NCI-H1436 (cell line): ENCODE measurements around the gene BCAT1.
"Not testable (repeated sequence)": the region's sequence is repeated elsewhere in the genome, so short reads cannot be mapped to it uniquely, and the experiment has no call there.

Experiments used
- DNase-seq: peaks from one replicate; lab custom pipeline; 2025; lab: John Stamatoyannopoulos, UW

The BCAT1 gene

DNA sequence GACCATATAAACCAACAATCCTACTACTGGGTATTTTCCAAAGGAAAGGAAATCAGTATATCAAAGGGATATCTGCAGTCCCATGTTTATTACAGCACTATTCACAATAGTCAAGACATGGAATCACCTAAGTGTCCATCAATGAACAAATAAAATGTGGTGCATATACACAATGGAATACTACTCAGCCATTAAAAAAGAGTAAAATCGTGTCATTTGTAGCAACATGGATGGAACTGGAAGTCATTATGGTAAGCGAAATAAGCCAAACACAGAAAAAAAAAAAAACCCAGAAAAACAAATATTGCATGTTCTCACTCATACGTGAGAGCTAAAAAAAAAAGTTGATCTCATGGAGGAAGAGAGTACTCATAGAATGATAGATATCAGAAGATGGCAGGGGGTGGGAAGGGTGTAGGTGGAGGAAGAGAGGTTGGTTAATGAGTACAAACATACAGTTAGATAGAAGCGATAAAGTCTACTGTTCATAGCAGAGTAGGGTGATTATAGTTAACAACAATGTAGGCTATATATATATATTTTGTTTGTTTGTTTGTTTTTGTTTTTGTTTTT is 49.3 kb downstream of the BCAT1 start:
- no peak for DNase-seq

DNA sequence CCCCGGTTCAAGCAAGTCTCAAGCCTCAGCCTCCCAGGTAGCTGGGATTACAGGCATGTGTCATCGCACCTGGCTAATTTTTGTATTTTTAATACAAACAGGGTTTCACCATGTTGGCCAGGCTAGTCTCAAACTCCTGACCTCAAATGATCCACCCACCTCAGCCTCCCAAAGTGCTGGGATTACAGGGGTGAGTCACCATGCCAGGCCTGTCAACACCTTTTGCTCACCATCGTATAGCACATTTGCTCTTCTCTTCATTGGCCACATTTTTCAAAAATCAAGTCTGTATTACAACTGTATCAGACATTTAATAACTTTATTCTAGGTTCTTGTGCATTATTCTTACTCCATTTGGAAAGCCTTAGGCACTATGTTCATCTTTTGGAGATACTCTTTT is 50.3 kb downstream of the BCAT1 start:
- no peak for DNase-seq

DNA sequence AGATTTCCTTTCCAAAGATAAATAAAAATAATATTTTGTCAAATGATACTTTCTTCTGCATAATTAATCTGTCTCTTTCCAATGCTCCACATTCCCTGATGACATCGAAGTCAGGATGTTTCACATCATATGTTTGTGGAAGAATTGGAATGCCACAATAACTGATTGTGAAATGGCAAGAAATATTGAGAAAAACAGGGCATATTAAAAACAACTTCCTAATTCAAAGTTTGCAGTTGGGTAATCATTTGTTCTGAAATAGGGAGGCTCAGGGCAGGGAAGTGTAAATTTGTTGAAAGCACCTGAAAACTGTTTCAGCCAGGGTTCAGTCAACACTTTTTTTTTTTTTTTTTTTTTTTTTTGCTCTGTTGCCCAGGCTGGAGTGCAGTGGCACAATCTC is 50.7 kb downstream of the BCAT1 start:
- DNase-seq, result no peak

DNA sequence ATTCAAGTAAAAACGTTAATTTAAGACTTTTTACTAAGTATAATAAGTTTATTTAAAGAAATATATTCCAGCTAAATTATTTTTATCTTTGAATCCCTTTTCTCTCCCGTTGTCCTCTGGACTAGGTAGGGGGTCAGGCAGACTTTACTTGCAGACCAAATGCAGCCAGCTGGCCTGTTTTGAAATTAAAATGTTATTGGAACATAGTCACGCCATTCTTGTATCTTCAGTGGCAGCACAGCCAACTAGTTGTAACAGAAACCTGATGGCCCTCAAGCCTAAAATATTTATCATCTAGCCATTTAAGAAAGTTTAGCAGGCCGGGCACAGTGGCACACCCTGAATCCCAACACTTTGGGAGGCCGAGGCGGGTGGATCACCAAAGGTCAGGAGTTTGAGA is 52.7 kb downstream of the BCAT1 start:
- DNase-seq, result no peak

DNA sequence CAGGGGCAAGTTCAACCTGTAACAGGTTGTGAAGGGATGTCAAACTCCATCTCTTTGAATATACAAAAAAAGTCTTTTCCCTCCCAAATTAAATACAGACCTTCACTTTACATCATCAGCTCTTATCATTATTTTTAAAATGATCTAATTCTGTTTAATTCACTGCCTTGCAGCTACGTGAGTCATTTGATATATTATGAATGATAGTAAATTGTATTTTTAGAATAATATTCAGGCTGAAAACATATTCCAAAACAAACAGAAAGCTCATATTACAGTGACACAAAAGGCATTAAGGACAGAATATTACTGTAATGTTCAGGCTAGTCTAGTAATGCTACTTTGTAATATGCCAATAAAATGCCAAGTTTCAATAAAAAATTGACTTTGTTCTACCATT is 53.3 kb downstream of the BCAT1 start:
- DNase-seq, result no peak

DNA sequence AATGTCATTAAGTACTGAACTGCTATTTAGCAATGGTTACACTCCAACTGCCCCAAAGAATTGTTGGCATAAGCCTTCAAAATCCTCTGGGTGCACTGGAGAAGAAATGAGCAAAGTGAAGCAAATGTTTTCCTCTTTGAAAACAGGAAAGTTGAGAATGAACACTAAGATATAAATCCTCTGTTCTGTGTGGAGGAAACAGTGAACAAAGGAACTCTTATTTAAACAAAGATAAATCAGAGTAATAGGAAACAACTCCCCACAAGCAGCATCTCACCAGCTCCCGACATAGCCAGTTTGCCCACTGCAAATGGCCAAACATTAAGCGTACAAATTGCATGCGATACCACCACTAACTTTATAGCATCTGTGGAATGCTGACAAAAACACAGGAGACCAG is 54.0 kb downstream of the BCAT1 start:
- no peak for DNase-seq

DNA sequence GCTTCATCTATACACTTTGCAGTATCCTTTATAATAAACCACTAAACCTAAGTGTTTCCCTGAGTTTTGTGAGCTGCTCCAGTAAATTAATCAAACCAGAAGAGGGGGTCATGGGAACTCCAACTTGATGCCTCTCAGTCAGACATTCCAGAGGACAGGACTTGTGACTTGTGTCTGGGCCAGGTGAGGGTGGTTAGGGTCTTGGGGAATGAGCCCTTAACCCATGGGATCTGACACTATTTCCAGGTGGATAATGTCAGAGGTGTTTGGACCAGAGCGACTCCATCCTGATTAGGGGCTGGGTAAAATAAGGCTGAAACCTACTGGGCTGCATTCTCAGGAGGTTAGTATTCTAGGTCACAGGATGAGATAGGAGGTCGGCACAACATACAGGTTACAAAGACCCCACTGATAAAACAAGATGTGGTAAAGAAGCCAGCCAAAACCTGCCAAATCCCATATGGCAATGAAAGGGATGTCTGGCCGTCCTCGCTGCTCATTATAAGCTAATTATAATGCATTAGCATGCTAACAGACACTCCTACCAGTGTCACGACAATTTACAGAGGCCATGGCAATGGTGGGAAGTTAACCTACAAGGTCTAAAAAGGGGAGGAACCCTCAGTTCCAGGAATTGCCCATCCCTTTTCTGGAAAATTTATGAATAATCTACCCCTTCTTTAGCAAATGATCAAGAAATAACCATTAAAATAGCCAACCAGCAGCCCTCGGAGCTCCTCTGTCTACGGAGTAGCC is 58.7 kb downstream of the BCAT1 start:
- DNase-seq, result no peak

DNA sequence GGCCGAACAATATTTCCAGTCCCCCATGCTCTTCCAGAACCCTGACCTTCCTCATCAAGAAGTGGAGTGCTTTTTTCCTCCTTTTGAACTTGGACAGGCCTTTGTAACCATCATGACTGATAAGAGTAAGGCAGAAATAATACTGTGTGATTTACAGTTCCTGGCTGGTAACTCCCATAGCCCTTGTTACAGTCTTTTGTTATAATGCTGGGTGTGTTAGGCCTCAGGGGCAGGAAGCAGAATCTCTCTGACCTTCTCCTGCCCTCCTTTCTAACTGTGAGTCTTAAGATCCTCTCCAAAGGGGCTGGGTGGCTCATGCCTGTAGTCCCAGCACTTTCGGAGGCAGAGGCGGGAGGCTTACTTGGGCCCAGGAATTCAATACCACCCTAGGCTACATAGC is 59.5 kb downstream of the BCAT1 start:
- DNase-seq, result no peak

DNA sequence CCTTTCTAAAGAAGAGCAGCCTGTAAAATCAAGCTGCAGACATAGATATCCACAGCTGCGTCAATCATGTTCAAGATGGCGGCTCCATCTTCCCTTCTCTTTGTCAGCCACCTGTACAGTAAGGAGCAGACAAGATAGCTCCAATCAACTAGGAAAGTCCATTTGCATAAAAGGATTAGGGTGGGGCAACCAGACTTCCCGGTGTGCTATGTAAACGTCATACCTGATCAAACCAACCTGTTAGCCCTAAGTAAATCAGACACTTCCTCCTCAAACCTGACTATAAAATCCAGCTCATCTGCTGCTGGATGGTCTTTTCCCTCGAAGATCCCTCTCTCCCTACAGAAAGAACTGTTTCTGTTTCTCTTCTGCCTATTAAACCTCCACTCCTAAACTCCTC is 60.1 kb downstream of the BCAT1 start:
- DNase-seq, result no peak

DNA sequence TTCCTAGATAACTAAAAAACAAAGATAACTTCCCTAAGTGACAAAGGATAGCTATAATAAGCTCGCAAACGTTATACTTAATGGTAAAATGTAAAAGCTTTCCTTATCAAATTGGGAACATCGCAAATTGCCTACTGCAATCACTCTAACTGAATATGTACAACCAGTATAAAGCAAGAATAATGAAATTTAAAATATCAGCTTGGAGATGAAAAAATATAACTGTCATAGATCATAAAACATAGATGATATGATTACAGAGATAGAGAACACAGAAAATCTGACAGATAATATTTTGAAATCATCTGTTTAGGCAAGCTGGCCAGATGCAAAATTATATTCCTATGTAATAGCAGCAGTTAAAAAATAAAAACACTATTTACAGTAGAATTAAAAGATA is 64.0 kb downstream of the BCAT1 start:
- DNase-seq, result no peak

DNA sequence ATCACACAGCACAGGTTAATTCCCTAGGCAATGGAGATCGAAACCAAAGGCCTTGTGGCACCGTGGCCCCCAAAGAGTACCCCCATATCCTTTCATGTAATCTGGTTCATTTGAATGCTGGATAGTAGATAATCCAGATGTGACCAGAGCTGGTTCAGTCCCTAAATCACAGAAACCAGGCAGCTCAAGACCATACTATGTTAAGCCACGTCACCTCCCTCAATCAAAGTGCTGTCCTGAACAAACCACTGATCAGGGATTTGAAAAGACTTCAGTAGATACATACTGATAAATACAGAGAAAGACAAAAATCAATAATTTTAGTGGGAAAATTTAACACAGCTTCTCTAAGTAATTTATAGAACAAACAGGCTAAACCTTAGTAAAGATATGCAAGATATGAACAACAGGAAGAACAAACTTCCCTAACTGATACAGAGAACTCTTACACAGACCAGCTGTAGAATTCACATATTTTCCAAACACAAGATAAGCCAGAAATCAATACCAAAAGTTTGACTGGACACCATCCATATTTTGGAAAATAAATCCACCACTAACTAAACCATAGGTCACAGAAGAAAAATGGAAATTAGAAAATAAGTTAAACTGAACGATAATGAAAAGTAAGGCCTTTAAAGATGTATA is 67.1 kb downstream of the BCAT1 start:
- no peak for DNase-seq

DNA sequence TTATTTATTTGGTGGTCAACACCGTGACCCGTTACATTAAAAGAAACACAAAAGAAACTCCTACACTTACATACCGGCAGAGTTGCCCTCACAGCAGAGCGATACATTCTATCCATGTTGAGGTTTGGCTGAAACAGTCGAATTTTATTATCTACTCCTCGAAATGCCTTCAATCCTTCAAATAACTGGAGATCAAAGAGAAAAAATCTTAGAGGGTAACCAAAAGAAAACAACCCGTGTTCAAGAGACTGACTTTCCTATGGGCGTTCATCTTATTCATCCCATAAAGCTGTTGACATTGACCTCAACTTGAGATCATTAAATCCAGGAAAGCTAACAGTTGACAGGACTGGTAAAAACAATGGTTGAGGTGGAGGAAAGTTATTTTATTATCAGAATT is 67.7 kb downstream of the BCAT1 start:
- DNase-seq, result no peak

DNA sequence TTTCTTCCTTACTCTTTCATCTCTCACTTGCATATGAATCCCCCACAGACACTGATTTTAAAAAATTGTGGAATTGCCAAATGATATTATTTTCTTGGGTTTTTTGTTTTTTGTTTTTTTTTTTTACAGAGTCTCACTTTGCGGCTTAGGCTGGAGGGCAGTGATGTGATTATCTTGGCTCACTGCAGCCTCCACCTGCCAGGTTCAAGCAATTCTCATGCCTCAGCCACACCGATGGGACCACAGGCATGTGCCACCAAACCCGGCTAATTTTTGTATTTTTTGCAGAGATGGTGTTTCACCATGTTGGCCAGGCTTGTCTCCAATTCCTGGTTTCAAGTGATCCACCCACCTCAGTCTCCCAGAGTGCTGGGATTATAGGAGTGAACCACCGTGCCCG is 68.2 kb downstream of the BCAT1 start:
- DNase-seq, result no peak

DNA sequence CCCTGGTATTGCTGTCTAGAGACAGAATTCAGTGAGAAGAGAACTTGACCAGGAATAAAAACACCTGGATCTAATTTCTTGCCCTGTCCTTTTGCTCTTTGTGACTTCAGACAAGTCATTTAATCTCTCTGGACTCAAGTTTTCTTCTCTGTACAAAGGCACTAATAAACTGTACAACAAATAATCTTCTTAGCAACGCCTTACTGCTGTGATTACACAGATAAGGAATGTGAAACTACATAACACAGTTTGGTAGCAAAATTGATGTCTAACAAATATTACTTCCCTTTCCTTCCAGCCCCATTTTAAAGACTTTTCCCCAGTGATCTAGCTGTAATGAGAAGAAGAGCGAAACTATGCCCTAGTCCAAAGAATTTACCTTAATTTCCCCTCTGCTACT is 69.3 kb downstream of the BCAT1 start:
- no peak for DNase-seq

DNA sequence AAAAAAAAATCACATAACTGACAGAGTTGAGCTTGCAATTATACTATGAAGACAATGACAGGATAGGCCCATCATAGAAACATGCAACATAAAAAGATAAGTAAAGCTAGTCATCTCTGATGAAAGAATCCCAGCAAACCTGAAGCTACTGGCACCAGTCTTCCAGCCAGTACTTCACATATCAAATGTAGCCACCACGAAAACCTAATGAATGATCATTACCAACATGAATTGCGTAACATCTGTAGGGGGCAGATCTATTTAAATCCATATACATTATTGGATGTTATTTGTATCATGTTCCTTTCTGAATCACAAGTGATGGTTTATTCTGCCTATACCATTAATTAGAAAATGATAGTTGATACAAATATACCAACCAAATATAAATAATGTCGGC is 73.9 kb downstream of the BCAT1 start:
- DNase-seq, result no peak

DNA sequence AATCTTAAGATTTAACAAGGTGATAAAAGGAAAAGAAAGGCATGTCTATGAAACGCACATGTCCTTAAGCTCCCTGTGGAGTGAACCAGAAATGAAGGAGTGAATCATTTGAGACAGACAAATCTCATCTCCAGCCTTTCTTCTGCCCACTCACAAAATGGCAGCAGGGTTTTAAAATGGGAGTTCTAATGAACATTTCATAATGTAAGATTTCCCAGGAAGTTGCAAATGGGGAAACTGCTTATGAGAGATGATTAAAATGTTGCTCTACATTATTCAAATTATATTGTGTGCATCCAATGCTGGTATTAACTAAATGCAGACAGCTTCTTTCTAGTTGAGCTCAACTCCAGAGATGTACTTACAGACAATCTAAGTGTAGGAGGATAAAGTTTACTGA is 76.7 kb downstream of the BCAT1 start:
- DNase-seq, result no peak

DNA sequence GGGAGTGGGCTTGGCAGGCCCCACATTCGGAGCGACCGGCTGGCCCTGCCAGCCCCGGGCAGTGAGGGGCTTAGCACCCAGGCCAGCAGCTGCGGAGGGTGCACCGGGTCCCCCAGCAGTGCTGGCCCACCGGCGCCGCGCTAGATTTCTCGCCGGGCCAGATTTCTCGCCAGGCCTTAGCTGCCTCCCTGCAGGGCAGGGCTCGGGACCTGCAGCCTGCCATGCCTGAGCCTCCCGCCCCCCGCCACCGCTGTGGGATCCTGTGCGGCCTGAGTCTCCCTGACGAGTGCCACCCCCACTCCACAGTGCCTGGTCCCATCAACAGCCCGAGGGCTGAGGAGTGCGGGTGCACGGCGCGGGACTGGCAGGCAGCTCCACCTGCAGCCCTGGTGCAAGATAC is 82.8 kb downstream of the BCAT1 start:
- not testable (repeated sequence) for DNase-seq

DNA sequence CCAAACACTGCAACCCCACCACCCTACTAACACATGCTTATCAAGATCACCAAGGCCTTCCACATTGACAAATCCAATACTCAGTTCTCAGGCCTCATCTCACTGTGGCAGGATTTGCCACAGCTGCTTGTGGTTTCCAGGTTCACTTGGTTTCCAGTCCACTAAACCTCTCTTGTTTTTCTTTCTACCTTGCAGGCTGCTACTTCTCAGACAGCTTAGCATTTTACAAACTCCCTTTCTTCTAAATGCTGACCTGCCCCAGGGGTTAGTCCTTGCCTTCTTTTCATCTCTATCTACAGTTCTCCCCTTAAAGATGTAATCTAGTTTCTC is 84.1 kb downstream of the BCAT1 start:
- no peak for DNase-seq

DNA sequence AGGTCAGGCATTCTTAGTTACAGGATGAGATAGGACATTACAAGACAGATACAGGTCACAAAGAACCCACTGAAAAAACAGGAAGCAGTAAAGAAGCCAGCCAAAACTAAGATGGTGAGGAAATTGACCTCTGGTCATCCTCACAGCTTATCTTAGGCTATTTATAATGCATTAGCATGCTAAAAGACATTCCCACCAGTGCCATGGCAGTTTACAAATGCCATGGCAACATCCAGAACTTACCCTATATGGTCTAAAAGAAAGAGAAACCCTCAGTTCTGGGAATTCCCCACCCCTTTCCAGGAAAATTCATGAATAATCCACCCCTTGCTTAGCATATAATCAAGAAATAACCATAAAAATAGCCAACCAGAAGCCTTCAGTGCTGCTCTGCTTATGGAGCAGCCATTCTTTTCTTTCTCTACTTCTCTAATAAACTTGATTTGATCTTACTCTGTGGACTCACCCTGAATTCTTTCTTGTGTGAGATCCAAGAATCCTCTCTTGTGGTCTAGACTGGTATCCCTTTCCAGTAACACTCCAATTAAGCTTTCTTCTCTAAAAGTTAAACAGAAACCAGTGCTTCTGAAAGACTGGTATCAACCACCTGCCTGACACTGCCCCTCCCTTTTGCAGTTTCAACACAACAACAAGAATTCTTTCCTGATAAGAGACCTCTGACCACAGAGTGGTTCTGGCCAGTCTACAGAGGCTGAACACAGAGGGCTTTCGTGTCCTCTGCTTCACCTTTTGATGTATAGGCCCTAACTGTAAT is 86.9 kb downstream of the BCAT1 start:
- DNase-seq, result no peak

DNA sequence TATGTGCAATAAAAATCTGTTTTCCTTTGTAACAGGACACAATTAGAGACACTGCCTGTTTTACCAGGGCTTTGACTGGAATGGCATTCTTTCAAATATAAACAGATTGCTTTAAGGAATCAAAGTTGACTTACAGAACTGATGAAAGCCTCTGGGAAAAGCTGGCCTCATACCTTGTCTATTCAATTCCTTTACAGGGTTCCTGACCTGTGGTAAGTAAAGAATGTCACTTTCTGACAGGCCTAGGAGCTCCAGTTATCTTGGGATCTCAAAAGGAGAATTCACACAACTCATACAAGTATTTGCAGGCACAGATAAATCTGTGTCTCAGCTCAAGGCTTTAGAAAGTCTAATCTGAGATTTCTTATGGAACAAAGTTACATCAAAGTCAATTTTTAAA is 88.4 kb downstream of the BCAT1 start:
- DNase-seq, result no peak

DNA sequence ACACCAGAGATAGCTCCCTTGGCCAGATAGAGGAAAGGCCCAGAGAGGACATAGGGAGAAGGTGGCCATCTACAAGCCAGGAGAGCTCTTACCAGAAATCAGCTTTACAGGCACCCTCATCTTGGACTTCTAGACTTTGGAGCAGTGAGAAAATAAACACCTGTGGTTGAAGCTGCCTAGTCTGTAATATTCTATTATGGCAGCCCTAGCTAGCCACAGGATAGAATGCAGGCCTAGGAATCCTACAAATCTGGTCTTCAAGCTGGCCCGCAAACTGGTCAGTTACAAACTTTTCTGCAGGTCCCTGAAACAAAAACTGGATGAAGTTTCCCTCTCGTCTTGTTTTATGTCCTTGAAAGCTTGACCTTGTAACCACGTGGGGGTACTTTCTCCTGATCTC is 92.4 kb downstream of the BCAT1 start:
- DNase-seq, result no peak

DNA sequence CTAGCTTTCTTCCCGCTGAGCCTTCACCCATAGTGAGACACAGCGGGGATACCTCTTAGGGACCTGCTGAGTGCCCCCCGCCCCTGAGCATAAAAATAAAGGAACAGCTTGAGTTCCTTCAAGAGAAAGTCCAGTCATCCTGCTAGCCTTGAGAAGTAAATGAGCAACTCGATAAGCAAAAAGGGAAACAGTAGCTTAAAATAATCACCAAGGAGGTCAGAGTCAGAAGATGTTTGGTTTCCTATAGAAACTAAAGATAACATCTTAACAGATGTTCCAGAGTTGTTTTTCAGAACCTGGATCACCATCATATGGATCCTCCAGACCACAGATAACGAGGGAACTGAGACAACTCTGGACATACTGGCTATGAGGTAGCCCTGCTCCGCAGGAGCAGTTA is 94.0 kb downstream of the BCAT1 start:
- DNase-seq, result no peak

DNA sequence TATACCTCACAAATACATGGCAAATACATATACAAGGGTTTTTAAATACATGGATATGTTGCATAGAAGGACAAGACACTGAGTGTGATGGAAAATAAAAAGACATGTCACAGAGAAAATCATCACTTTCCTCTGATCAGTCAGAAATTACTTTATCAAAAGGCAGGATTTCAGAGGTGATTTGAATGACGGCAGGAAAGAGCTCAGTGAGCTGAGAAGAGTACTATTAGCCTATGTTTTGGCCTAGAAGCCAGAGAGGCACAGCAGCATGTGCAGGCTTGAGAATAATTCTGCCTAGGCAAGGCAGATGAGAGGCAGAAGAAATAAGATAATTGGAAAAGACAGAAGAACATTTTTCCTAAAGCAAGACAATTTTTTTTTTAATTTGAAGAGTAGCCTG is 94.9 kb downstream of the BCAT1 start:
- DNase-seq, result no peak
